ENCODE measurements around the gene ARHGAP26.

DNA sequence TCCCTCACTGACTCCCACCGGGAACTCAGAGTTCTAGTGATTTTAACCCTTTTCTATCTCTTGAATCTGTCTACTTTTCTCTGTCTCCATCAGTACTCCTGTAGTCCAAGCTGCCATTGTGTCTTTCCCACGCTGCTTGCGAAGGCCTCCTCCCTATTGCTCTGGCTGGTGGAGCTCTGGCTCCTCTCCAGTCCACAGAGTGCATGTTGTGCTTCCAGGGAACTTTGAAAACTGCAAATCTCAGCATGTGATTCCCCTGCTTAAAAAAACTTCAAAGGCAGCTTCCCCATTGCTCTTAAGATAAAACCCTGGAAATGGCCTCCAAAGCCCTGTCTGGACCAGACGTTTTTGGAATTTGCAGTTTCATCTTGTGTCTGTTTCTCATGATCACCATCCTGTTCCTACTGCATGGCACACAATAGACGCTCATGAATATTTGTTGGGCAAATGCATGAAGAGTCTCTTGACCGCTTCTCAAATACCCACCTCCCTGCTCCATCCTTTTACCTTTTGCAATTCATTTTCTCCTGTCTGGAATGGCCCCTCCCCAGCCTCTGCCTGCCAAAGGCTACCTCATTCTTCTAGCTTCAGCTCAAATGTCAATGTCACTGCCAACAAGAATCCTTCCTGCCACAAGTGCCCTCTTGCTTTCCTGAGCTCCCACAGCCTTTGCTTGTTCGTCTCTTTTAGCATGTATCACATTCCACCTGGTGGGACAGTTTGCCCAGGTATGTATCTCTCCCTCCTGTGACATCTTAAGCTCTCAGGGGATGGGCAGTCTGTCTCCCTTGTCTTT is 293.2 kb downstream of the ARHGAP26 start:
- TF ChIP-seq, protein P1, sequence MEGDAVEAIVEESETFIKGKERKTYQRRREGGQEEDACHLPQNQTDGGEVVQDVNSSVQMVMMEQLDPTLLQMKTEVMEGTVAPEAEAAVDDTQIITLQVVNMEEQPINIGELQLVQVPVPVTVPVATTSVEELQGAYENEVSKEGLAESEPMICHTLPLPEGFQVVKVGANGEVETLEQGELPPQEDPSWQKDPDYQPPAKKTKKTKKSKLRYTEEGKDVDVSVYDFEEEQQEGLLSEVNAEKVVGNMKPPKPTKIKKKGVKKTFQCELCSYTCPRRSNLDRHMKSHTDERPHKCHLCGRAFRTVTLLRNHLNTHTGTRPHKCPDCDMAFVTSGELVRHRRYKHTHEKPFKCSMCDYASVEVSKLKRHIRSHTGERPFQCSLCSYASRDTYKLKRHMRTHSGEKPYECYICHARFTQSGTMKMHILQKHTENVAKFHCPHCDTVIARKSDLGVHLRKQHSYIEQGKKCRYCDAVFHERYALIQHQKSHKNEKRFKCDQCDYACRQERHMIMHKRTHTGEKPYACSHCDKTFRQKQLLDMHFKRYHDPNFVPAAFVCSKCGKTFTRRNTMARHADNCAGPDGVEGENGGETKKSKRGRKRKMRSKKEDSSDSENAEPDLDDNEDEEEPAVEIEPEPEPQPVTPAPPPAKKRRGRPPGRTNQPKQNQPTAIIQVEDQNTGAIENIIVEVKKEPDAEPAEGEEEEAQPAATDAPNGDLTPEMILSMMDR (optimal IDR thresholded peaks at IDR 0.05 in 1 of 3, IDR thresholded peaks at IDR 0.05 in 1 of 3, conservative IDR thresholded peaks at IDR 0.05 in 1 of 3; ENCODE audit: extremely low read depth in 1 of 3, insufficient read depth in 2 of 3, low read length in 3 of 3): no peak
- TF ChIP-seq EZH2 (IDR thresholded peaks at IDR 0.05; ENCODE audit: low read length): no peak

All from keratinocyte (primary cell).